Osteoblast (primary cell): Measurements from ENCODE around the gene LCN15. TPM values are rescaled to one million over a fixed set of nuclear protein-coding genes. Genes with fewer than 3 reads are reported as not detected.

ENCODE experiments used
- DNase-seq: peaks from one replicate; pipeline ENCODE4 v3.0.0; 2011; ENCODE audit warnings: low spot score, mixed read lengths; ENCODE audit not compliant: insufficient read length; ENCODE audit errors: missing footprints
- H2AFZ ChIP-seq: 2 replicates; pipeline ENCODE4 v1.6.0; 2011; ENCODE audit warnings: mild to moderate bottlenecking, low read length
- H3K27ac ChIP-seq: 2 replicates; pipeline ENCODE4 v1.5.1; 2011; ENCODE audit warnings: mild to moderate bottlenecking, low read depth, low read length, moderate library complexity
- H3K27me3 ChIP-seq: 2 replicates; pipeline ENCODE4 v1.6.0; 2012; ENCODE audit warnings: mild to moderate bottlenecking, control low read depth, inconsistent platforms, low read length, moderate library complexity; ENCODE audit not compliant: insufficient read depth
- H3K36me3 ChIP-seq: 2 replicates; pipeline ENCODE4 v1.5.1; 2011; ENCODE audit warnings: mild to moderate bottlenecking, low read length, control low read depth, moderate library complexity; ENCODE audit not compliant: insufficient read depth
- H3K4me1 ChIP-seq: 2 replicates; pipeline ENCODE4 v1.5.1; 2011; ENCODE audit warnings: mild to moderate bottlenecking, low read length, control low read depth, moderate library complexity; ENCODE audit not compliant: insufficient read depth
- H3K4me2 ChIP-seq: 2 replicates; pipeline ENCODE4 v1.6.0; 2011; ENCODE audit warnings: mild to moderate bottlenecking, low read length; ENCODE audit not compliant: insufficient read depth
- H3K4me3 ChIP-seq: fragments of 200-600 bp; sonication (generic); 3 replicates; pipeline ENCODE4 v1.5.1; 2012; ENCODE audit warnings: mild to moderate bottlenecking, low read length, inconsistent platforms; ENCODE audit not compliant: insufficient read depth
- H3K79me2 ChIP-seq: 2 replicates; pipeline ENCODE4 v1.6.0; 2012; ENCODE audit warnings: mild to moderate bottlenecking, low read length, control low read depth, inconsistent platforms; ENCODE audit not compliant: insufficient read depth
- H3K9me3 ChIP-seq: 2 replicates; pipeline ENCODE4 v1.5.1; 2011; ENCODE audit warnings: low read depth, low read length, control low read depth
- H4K20me1 ChIP-seq: 2 replicates; pipeline ENCODE4 v1.6.0; 2012; ENCODE audit warnings: mild to moderate bottlenecking, low read length, control low read depth; ENCODE audit not compliant: insufficient read depth
- total RNA-seq: library from RNA; depleted of rRNA; stranded (reverse); fragments of >200 nt; gene quantifications from 2 replicates; pipeline ENCODE4 v1.2.3, GENCODE V29; 2012
- TF ChIP-seq, protein P1 (sequence below): IDR thresholded peaks from 2 replicates; pipeline ENCODE4 v1.5.1; 2011; ENCODE audit warnings: mild to moderate bottlenecking, low read depth, low read length, moderate library complexity; ENCODE audit errors: extremely low read depth

LCN15 gene
- total RNA-seq, 1 donor = not detected

DNA sequence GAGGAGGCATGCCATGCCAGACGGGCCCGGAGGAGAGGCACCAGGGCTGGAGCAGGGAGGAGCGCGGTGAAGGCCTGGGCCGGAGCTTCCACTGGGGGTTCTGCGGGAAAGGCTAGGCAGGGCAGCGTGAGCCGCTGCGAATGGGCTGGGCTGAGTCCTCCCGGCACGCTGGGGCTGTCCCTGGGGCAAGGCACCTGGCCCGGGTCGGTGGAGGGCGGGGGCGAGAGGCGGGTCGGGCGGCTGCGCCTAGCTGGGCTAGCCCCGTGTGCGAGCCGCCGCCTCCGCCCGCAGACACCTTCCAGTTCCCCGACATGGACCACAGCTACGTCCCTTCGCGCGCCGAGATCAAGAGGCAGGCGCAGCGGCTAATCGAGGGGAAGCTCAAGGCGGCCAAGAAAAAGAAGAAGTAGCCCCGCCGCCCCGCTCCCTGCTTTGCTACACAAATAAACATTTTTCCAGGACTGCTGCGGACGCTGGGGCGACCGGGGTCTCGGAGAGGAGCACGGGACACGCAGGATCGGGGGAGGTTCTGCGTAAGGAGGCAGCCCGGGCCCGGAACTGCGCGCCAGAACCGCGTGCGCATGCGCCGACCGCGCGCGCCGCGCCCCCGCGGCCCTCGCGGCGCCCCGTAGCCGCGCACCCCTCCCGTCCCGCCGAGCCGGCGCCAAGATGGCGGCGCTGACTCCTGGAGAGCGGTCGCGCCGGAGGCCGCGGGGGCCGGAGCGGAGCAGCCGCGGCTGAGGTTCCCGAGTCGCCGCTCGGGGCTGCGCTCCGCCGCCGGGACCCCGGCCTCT lies 43.2 kb upstream of the LCN15 start, which contains the start of gene RABL6:
RABL6 (plus strand) TSS at position 668 of the 794 bp plus-strand sequence. CDS start 249 bp downstream, outside the sequence.
- peak within 1 kb of the TSS; percentile 53 for H3K27ac ChIP-seq
- peak within 1 kb of the TSS; percentile 82 for H2AFZ ChIP-seq
- H3K27me3 ChIP-seq = no peaks in the 10 kb centered on the region
- peaks cover 44% of the 10 kb centered on the region for H3K79me2 ChIP-seq
- TF ChIP-seq, protein P1, sequence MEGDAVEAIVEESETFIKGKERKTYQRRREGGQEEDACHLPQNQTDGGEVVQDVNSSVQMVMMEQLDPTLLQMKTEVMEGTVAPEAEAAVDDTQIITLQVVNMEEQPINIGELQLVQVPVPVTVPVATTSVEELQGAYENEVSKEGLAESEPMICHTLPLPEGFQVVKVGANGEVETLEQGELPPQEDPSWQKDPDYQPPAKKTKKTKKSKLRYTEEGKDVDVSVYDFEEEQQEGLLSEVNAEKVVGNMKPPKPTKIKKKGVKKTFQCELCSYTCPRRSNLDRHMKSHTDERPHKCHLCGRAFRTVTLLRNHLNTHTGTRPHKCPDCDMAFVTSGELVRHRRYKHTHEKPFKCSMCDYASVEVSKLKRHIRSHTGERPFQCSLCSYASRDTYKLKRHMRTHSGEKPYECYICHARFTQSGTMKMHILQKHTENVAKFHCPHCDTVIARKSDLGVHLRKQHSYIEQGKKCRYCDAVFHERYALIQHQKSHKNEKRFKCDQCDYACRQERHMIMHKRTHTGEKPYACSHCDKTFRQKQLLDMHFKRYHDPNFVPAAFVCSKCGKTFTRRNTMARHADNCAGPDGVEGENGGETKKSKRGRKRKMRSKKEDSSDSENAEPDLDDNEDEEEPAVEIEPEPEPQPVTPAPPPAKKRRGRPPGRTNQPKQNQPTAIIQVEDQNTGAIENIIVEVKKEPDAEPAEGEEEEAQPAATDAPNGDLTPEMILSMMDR = no peak
- H4K20me1 ChIP-seq = peaks cover 14% of the 10 kb centered on the region
- no peaks in the 10 kb centered on the region for H3K9me3 ChIP-seq
- H3K4me1 ChIP-seq = peaks cover 16% of the 10 kb centered on the region
- peak; percentile 100 for DNase-seq
- H3K4me3 ChIP-seq = peak within 1 kb of the TSS; percentile 89
- peak within 1 kb of the TSS; percentile 99 for H3K4me2 ChIP-seq
- H3K36me3 ChIP-seq = peaks cover 12% of the 10 kb centered on the region

DNA sequence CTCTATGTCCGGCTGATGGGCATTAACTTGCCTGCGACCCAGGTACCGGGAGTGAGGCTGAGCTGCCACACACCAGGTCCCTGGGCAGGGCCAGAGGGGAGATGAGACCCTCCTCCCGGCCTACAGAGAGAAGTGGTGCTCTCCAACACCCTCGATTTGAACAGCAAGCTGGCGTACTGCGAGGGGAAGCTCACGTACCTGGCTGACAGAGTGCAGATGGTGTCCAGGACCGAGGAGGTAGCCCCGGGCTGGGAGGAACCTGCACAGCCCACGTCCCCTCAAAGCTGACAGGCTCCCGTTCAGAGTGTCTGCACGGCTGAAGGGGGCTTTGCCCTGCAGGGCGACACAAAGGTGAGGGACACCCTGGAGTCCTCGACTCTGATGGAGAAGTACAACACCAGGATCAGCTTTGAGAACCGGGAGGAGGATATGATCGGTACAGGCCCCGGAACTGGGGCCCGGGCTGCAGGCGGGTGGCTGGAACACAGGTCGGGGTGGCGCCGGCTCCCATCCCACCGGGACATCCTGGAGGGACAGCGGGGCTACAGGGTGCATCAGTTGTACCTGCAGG lies 42.4 kb upstream of the LCN15 start:
- H3K27me3 ChIP-seq = peaks cover 7% of the 10 kb centered on the region
- H3K4me1 ChIP-seq = peaks cover 16% of the 10 kb centered on the region
- peak; percentile 39 for DNase-seq
- peak overlapping the region; percentile 59 for H2AFZ ChIP-seq
- peak overlapping the region; percentile 91 for H3K4me2 ChIP-seq
- TF ChIP-seq, protein P1 = no peak
- peaks cover 12% of the 10 kb centered on the region for H3K36me3 ChIP-seq
- peak overlapping the region; percentile 89 for H3K4me3 ChIP-seq
- H4K20me1 ChIP-seq = peaks cover 14% of the 10 kb centered on the region
- H3K9me3 ChIP-seq = no peaks in the 10 kb centered on the region
- H3K79me2 ChIP-seq = peaks cover 38% of the 10 kb centered on the region
- no peak overlapping the region for H3K27ac ChIP-seq

GRCh38 chr9:136806067-136806466 lies 41.7 kb upstream of the LCN15 start:
- TF ChIP-seq, protein P1 = no peak
- Histone ChIP-seq H4K20me1 (peaks cover 14% of the 10 kb centered on the region), H3K79me2 (peaks cover 31% of the 10 kb centered on the region), H3K9me3 (no peaks in the 10 kb centered on the region), H3K4me3 (no peak overlapping the region), H3K36me3 (peaks cover 11% of the 10 kb centered on the region), H3K27me3 (peaks cover 14% of the 10 kb centered on the region), H2AFZ (no peak overlapping the region), H3K4me2 (no peak overlapping the region), H3K4me1 (peaks cover 16% of the 10 kb centered on the region), H3K27ac (no peak overlapping the region)
- peak; percentile 31 for DNase-seq

DNA sequence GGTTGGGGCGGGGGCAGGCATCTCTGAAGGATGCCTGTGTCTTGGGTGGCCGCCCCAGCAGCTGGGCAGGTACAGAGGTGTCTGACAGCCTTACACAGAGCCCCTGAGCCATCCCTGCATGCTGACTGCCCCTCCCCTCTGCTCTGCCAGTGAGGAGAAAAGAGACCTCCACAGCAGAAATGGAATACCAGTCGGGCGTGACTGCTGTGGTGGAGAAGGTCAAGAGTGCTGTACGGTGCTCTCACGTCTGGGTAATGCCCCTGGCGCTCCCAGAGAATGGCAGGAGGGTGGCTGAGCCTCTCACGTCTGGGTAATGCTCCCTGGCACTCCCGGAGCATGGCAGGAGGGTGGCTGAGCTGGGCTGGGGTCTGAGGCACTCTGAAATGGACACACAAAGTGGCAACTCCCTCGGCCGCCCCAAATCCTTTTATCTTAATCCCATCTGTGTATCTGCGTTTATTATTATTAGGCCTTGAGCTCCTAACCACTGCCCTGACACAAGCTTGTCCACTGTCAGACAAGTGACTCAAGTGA lies 41.0 kb upstream of the LCN15 start:
- Histone ChIP-seq H3K4me3 (no peak overlapping the region), H3K79me2 (peaks cover 24% of the 10 kb centered on the region), H3K27me3 (peaks cover 22% of the 10 kb centered on the region), H2AFZ (no peak overlapping the region), H3K36me3 (peaks cover 8% of the 10 kb centered on the region), H3K4me2 (no peak overlapping the region), H3K27ac (no peak overlapping the region), H4K20me1 (peaks cover 11% of the 10 kb centered on the region), H3K4me1 (peaks cover 17% of the 10 kb centered on the region), H3K9me3 (no peaks in the 10 kb centered on the region)
- TF ChIP-seq, protein P1 = no peak
- DNase-seq = peak; percentile 55
